ENCODE measurements around the gene PACS1.

GRCh38 chr11:66183494-66184048 is 113.5 kb downstream of the PACS1 start:
- TF ChIP-seq POLR2AphosphoS5 (IDR thresholded peaks at IDR 0.05; ENCODE audit: low read depth, low read length) (no peak), REST (IDR thresholded peaks at IDR 0.05; ENCODE audit: insufficient read depth in 1 of 2, low read depth in 2 of 2, low read length in 2 of 2) (no peak), FOXP2 (optimal IDR thresholded peaks at IDR 0.05; ENCODE audit: borderline replicate concordance, extremely low read depth, extremely low read length, insufficient read depth) (no peak), TAF1 (IDR thresholded peaks at IDR 0.05; ENCODE audit: borderline replicate concordance, insufficient read depth, low read length) (no peak), SIN3A (IDR thresholded peaks at IDR 0.05; ENCODE audit: borderline replicate concordance, insufficient read depth, low read length) (no peak)

Data from PFSK-1 (cell line).